H1 (cell line): ENCODE data around the gene VAT1L. TPM values are rescaled to one million over a fixed set of nuclear protein-coding genes. Genes with fewer than 3 reads are reported as not detected.

Experiments
- CTCF ChIA-PET: fragments of 300-600 bp; sonication (Branson Sonifier 250); formaldehyde crosslinking; loops from one replicate; lab custom pipeline; 2021; ENCODE audit not compliant: partially characterized antibody; lab: Charles Lee
- POLR2A ChIA-PET: fragments of 300-600 bp; sonication (Branson Sonifier 250); formaldehyde crosslinking; loops from one replicate; lab custom pipeline; 2021; ENCODE audit warnings: inconsistent platforms; ENCODE audit not compliant: partially characterized antibody; lab: Charles Lee
- DNase-seq, 2 experiments: peaks; one replicate each; pipeline versions ENCODE4 v3.0.0 to v3.0.0-alpha.2; 2010 to 2022; ENCODE audit warnings: low spot score in 2 of 2, low read depth in 1 of 2, mixed read lengths in 1 of 2
- FAIRE-seq: peaks from 2 replicates; lab custom pipeline; 2011; peaks lifted over from hg19 to GRCh38; lab: Jason Lieb, UNC
- H2AFZ ChIP-seq: 2 replicates; pipeline ENCODE4 v1.8.1; 2012; ENCODE audit warnings: low read length, inconsistent platforms
- H2AK5ac ChIP-seq: 2 replicates; pipeline ENCODE4 v1.6.1; 2013; ENCODE audit warnings: low read depth, low read length
- H2BK120ac ChIP-seq: replicated peaks from 2 replicates; pipeline ENCODE3; 2013; ENCODE audit warnings: low read depth, low read length, inconsistent platforms
- H2BK12ac ChIP-seq: 2 replicates; pipeline ENCODE4 v1.6.1; 2013; ENCODE audit warnings: low read depth, low read length
- H2BK15ac ChIP-seq: 2 replicates; pipeline ENCODE4 v1.6.1; 2013; ENCODE audit warnings: low read length
- H2BK20ac ChIP-seq: 2 replicates; pipeline ENCODE4 v1.6.1; 2013; ENCODE audit warnings: low read length
- H2BK5ac ChIP-seq: 2 replicates; pipeline ENCODE4 v1.6.1; 2013; ENCODE audit warnings: low read depth, low read length
- H3K14ac ChIP-seq: 2 replicates; pipeline ENCODE4 v1.6.1; 2013; ENCODE audit warnings: inconsistent platforms; ENCODE audit not compliant: insufficient read length
- H3K18ac ChIP-seq: 2 replicates; pipeline ENCODE4 v1.6.1; 2013; ENCODE audit warnings: low read length; ENCODE audit errors: extremely low read depth
- H3K23ac ChIP-seq: 2 replicates; pipeline ENCODE4 v1.6.1; 2013; ENCODE audit warnings: inconsistent platforms; ENCODE audit not compliant: insufficient read length
- H3K23me2 ChIP-seq: 2 replicates; pipeline ENCODE4 v1.6.1; 2013; ENCODE audit warnings: low read depth, low read length
- H3K27ac ChIP-seq: 2 replicates; pipeline ENCODE4 v1.6.1; 2011; ENCODE audit warnings: low read depth, low read length, inconsistent platforms
- H3K27me3 ChIP-seq, 4 experiments: replicated peaks in 1 of 4; 1 replicate in 1 of 4; 2 replicates in 3 of 4; pipeline versions ENCODE4 v1.6.1 to v1.8.1; 2011 to 2013; ENCODE audit warnings: low read length in 3 of 4, mild to moderate bottlenecking in 3 of 4, inconsistent platforms in 2 of 4, mixed read lengths in 2 of 4, moderate library complexity in 1 of 4; ENCODE audit not compliant: control insufficient read depth in 3 of 4, insufficient read depth in 3 of 4; ENCODE audit errors: extremely low read depth in 1 of 4
- H3K36me3 ChIP-seq, 4 experiments: 2 replicates each; pipeline versions ENCODE4 v1.6.1 to v1.8.1; 2011 to 2013; ENCODE audit warnings: mild to moderate bottlenecking in 4 of 4, low read length in 3 of 4, moderate library complexity in 2 of 4, control low read depth in 1 of 4, inconsistent platforms in 1 of 4; ENCODE audit not compliant: insufficient read depth in 4 of 4, control insufficient read depth in 2 of 4
- H3K4ac ChIP-seq: replicated peaks from 2 replicates; pipeline ENCODE3; 2013; ENCODE audit warnings: low read length, low read depth, mixed read lengths, inconsistent platforms; ENCODE audit not compliant: insufficient read length
- H3K4me1 ChIP-seq, 4 experiments: replicated peaks in 1 of 4; 1 replicate in 1 of 4; 2 replicates in 3 of 4; pipeline versions ENCODE4 v1.6.1 to v1.8.1; 2011 to 2013; ENCODE audit warnings: low read length in 3 of 4, inconsistent platforms in 2 of 4, mixed read lengths in 1 of 4; ENCODE audit not compliant: insufficient read depth in 4 of 4, control insufficient read depth in 3 of 4
- H3K4me2 ChIP-seq, 2 experiments: 2 replicates each; pipeline versions ENCODE4 v1.6.1 to v1.8.1; 2011 to 2013; ENCODE audit warnings: low read depth in 2 of 2, low read length in 2 of 2, control low read depth in 1 of 2, inconsistent platforms in 1 of 2, mild to moderate bottlenecking in 1 of 2; ENCODE audit not compliant: insufficient read depth in 1 of 2
- H3K4me3 ChIP-seq, 4 experiments: fragments of 200-600, 300-600 bp in 1 of 4; sonication (generic), shearing (Covaris generic), sonication (Bioruptor Twin) in 1 of 4; 2 replicates each; pipeline versions ENCODE4 v1.5.1 to v1.8.1; 2011 to 2016; ENCODE audit warnings: low read length in 4 of 4, low read depth in 3 of 4, control low read depth in 2 of 4, inconsistent platforms in 2 of 4, mild to moderate bottlenecking in 2 of 4, mixed read lengths in 1 of 4, moderate library complexity in 1 of 4; ENCODE audit not compliant: insufficient read depth in 2 of 4; ENCODE audit errors: extremely low read depth in 1 of 4
- H3K56ac ChIP-seq: replicated peaks from 2 replicates; pipeline ENCODE3; 2013; ENCODE audit warnings: low read depth, mild to moderate bottlenecking, mixed read lengths, low read length, inconsistent platforms; ENCODE audit not compliant: insufficient read length
- H3K79me1 ChIP-seq: 2 replicates; pipeline ENCODE4 v1.6.1; 2013; ENCODE audit warnings: low read depth, low read length, control low read depth
- H3K79me2 ChIP-seq, 2 experiments: 2 replicates each; pipeline versions ENCODE4 v1.6.1 to v1.8.1; 2012 to 2013; ENCODE audit warnings: low read length in 2 of 2, mild to moderate bottlenecking in 2 of 2, inconsistent platforms in 1 of 2; ENCODE audit not compliant: insufficient read depth in 2 of 2, control insufficient read depth in 1 of 2
- H3K9ac ChIP-seq, 4 experiments: replicated peaks in 1 of 4; 1 replicate in 1 of 4; 2 replicates in 3 of 4; pipeline versions ENCODE4 v1.6.1 to v1.8.1; 2011 to 2013; ENCODE audit warnings: low read depth in 3 of 4, low read length in 3 of 4, control low read depth in 2 of 4, mild to moderate bottlenecking in 2 of 4, moderate library complexity in 2 of 4, inconsistent platforms in 1 of 4; ENCODE audit errors: extremely low read depth in 1 of 4
- H3K9me3 ChIP-seq, 2 experiments: 2 replicates each; pipeline versions ENCODE4 v1.6.1 to v1.8.1; 2012 to 2013; ENCODE audit warnings: mild to moderate bottlenecking in 2 of 2, moderate library complexity in 2 of 2, control low read depth in 1 of 2, inconsistent platforms in 1 of 2, low read depth in 1 of 2, low read length in 1 of 2, mixed read lengths in 1 of 2; ENCODE audit not compliant: insufficient read depth in 2 of 2
- H4K20me1 ChIP-seq, 2 experiments: replicated peaks in 1 of 2; 2 replicates each; pipeline versions ENCODE3 to v1.8.1; 2011 to 2013; ENCODE audit warnings: inconsistent platforms in 2 of 2, low read length in 2 of 2, mild to moderate bottlenecking in 1 of 2; ENCODE audit not compliant: insufficient read depth in 2 of 2, control insufficient read depth in 1 of 2
- H4K5ac ChIP-seq: 2 replicates; pipeline ENCODE4 v1.6.1; 2013; ENCODE audit warnings: low read length, low read depth, mixed read lengths, inconsistent platforms; ENCODE audit not compliant: insufficient read length
- H4K8ac ChIP-seq: 2 replicates; pipeline ENCODE4 v1.8.0; 2013; ENCODE audit warnings: mild to moderate bottlenecking, moderate library complexity, low read length, inconsistent platforms; ENCODE audit not compliant: insufficient read depth; ENCODE audit errors: extremely low read depth
- H4K91ac ChIP-seq: replicated peaks from 2 replicates; pipeline ENCODE3; 2013; ENCODE audit warnings: low read length, mixed read lengths, inconsistent platforms; ENCODE audit not compliant: insufficient read length
- WGBS, 2 experiments: shearing (Covaris generic) in 1 of 2; methylation state at CpG; one replicate each; pipeline versions ENCODE4 v1.1.6 to v1.1.7; 2013 to 2015; ENCODE audit warnings: low lambda C conversion rate in 2 of 2, mixed read lengths in 2 of 2, inconsistent platforms in 1 of 2, low coverage in 1 of 2, missing lambda C conversion rate in 1 of 2; ENCODE audit not compliant: insufficient replicate concordance in 2 of 2, insufficient coverage in 1 of 2, insufficient read length in 1 of 2; ENCODE audit errors: extremely low coverage in 1 of 2, missing lambda C conversion rate in 1 of 2; 5-methylcytosine and 5-hydroxymethylcytosine counted together
- polyA plus RNA-seq, 7 experiments: library from polyadenylated mRNA; depleted of rRNA in 3 of 7; stranded (reverse) in 5 of 7; unstranded in 2 of 7; fragments of >200 nt in 5 of 7; fragments of 200-250 nt in 2 of 7; gene quantifications; 1 replicate in 5 of 7; 2 replicates in 1 of 7; 4 replicates in 1 of 7; pipeline versions ENCODE4 v1.2.1 to v1.2.3, GENCODE V29; 2011 to 2013; ENCODE audit warnings: missing spikeins in 2 of 7, mixed read lengths in 2 of 7
- total RNA-seq: library from RNA; stranded (reverse); fragmentation: NEBNext Ultra II Directional; extraction: Animal tissue kit (Norgen Biotek cat#: 25700); gene quantifications from 2 replicates; pipeline ENCODE4 v1.2.1, GENCODE V29; 2021
- TF ChIP-seq, protein P1 (sequence below): fragments of 300-600 bp; sonication (generic); IDR thresholded peaks from 2 replicates; pipeline ENCODE4 v1.7.1; 2012; ENCODE audit warnings: low read length, moderate library complexity, mild to moderate bottlenecking, inconsistent platforms; ENCODE audit not compliant: insufficient replicate concordance

Gene VAT1L
- total and polyA plus RNA-seq, 2 of the 8 experiments (the other 6 are each of a cell fraction or from before 2014, with no cell fraction given): 46.3 to 48.2 TPM

DNA sequence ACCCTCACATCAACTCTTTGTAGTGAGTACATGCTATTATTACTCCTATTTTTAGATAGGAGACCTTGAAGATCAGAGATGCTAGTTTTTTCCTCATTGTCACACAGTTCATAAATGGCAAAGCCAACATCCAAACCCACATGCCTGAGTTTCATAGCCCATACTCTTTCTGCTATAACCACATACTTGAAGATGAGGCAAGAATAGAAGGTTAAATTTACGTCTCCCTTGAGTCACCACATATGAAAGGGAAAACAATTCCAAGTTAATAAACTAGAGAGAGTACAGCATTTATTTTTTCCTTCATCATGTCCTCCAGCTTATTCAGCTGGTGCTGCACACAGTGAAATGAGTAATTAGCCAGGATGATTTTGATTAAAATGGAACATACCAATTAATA is 42.4 kb upstream of the VAT1L start:
- Histone ChIP-seq H4K5ac (no peak overlapping the region), H4K8ac (no peak overlapping the region), H3K23ac (no peak overlapping the region), H3K36me3 (no peaks in the 10 kb centered on the region), H3K4me2 (no peak overlapping the region), H4K20me1 (no peaks in the 10 kb centered on the region), H3K4me3 (no peak overlapping the region), H3K18ac (no peak overlapping the region), H3K9ac (no peak overlapping the region), H3K14ac (no peak overlapping the region), H2AFZ (no peak overlapping the region), H2AK5ac (no peak overlapping the region), H4K91ac (no peak overlapping the region), H3K79me1 (no peaks in the 10 kb centered on the region), H3K27me3 (no peaks in the 10 kb centered on the region), H2BK12ac (no peak overlapping the region), H3K4me1 (no peaks in the 10 kb centered on the region), H3K79me2 (no peaks in the 10 kb centered on the region), H3K4ac (no peak overlapping the region), H2BK5ac (no peak overlapping the region), H2BK20ac (no peak overlapping the region), H3K9me3 (no peaks in the 10 kb centered on the region), H3K23me2 (no peaks in the 10 kb centered on the region), H2BK120ac (no peak overlapping the region), H2BK15ac (no peak overlapping the region), H3K56ac (no peak overlapping the region), H3K27ac (no peak overlapping the region)
- FAIRE-seq (no peak), DNase-seq (no peak)
- ChIA-PET POLR2A (no interaction called here), CTCF (no interaction called here)
- 72% methylated on average over 1 of the region's 1 CpG; no CpG with 5 or more reads in 1 of the 2 experiments for WGBS, 2 experiments
- TF ChIP-seq, protein P1, sequence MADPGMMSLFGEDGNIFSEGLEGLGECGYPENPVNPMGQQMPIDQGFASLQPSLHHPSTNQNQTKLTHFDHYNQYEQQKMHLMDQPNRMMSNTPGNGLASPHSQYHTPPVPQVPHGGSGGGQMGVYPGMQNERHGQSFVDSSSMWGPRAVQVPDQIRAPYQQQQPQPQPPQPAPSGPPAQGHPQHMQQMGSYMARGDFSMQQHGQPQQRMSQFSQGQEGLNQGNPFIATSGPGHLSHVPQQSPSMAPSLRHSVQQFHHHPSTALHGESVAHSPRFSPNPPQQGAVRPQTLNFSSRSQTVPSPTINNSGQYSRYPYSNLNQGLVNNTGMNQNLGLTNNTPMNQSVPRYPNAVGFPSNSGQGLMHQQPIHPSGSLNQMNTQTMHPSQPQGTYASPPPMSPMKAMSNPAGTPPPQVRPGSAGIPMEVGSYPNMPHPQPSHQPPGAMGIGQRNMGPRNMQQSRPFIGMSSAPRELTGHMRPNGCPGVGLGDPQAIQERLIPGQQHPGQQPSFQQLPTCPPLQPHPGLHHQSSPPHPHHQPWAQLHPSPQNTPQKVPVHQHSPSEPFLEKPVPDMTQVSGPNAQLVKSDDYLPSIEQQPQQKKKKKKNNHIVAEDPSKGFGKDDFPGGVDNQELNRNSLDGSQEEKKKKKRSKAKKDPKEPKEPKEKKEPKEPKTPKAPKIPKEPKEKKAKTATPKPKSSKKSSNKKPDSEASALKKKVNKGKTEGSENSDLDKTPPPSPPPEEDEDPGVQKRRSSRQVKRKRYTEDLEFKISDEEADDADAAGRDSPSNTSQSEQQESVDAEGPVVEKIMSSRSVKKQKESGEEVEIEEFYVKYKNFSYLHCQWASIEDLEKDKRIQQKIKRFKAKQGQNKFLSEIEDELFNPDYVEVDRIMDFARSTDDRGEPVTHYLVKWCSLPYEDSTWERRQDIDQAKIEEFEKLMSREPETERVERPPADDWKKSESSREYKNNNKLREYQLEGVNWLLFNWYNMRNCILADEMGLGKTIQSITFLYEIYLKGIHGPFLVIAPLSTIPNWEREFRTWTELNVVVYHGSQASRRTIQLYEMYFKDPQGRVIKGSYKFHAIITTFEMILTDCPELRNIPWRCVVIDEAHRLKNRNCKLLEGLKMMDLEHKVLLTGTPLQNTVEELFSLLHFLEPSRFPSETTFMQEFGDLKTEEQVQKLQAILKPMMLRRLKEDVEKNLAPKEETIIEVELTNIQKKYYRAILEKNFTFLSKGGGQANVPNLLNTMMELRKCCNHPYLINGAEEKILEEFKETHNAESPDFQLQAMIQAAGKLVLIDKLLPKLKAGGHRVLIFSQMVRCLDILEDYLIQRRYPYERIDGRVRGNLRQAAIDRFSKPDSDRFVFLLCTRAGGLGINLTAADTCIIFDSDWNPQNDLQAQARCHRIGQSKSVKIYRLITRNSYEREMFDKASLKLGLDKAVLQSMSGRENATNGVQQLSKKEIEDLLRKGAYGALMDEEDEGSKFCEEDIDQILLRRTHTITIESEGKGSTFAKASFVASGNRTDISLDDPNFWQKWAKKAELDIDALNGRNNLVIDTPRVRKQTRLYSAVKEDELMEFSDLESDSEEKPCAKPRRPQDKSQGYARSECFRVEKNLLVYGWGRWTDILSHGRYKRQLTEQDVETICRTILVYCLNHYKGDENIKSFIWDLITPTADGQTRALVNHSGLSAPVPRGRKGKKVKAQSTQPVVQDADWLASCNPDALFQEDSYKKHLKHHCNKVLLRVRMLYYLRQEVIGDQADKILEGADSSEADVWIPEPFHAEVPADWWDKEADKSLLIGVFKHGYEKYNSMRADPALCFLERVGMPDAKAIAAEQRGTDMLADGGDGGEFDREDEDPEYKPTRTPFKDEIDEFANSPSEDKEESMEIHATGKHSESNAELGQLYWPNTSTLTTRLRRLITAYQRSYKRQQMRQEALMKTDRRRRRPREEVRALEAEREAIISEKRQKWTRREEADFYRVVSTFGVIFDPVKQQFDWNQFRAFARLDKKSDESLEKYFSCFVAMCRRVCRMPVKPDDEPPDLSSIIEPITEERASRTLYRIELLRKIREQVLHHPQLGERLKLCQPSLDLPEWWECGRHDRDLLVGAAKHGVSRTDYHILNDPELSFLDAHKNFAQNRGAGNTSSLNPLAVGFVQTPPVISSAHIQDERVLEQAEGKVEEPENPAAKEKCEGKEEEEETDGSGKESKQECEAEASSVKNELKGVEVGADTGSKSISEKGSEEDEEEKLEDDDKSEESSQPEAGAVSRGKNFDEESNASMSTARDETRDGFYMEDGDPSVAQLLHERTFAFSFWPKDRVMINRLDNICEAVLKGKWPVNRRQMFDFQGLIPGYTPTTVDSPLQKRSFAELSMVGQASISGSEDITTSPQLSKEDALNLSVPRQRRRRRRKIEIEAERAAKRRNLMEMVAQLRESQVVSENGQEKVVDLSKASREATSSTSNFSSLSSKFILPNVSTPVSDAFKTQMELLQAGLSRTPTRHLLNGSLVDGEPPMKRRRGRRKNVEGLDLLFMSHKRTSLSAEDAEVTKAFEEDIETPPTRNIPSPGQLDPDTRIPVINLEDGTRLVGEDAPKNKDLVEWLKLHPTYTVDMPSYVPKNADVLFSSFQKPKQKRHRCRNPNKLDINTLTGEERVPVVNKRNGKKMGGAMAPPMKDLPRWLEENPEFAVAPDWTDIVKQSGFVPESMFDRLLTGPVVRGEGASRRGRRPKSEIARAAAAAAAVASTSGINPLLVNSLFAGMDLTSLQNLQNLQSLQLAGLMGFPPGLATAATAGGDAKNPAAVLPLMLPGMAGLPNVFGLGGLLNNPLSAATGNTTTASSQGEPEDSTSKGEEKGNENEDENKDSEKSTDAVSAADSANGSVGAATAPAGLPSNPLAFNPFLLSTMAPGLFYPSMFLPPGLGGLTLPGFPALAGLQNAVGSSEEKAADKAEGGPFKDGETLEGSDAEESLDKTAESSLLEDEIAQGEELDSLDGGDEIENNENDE: no peak
